ENCODE data around the gene ACE. TPM values are rescaled to one million over a fixed set of nuclear protein-coding genes. Genes with fewer than 3 reads are reported as not detected.
"Not testable (repeated sequence)": the region's sequence is repeated elsewhere in the genome, so short reads cannot be mapped to it uniquely, and the experiment has no call there.

Gene ACE
- total RNA-seq, 1 donor from 2014 or later = 117 TPM

- DNase-seq (ENCODE audit: extremely low read depth, low read depth, low spot score) = no peak
These were observed 33.8 kb upstream of the ACE start for GRCh38 chr17:63443053-63443452.

GRCh38 chr17:63444457-63444856, 32.4 kb upstream of the ACE start:
- DNase-seq (ENCODE audit: extremely low read depth, low read depth, low spot score) = no peak

GRCh38 chr17:63445065-63445464, 31.8 kb upstream of the ACE start:
- no peak for DNase-seq (ENCODE audit: extremely low read depth, low read depth, low spot score)

- DNase-seq (ENCODE audit: extremely low read depth, low read depth, low spot score) = no peak
These were observed 31.3 kb upstream of the ACE start for GRCh38 chr17:63445571-63445953.

GRCh38 chr17:63445954-63446752, 30.7 kb upstream of the ACE start, which contains the start of gene CYB561:
TSS of gene CYB561 (minus strand) at chr17:63446306. CDS start at chr17:63437547, 8,759 bp downstream.
- no peak for DNase-seq (ENCODE audit: extremely low read depth, low read depth, low spot score)

- peak; percentile 69 for DNase-seq (ENCODE audit: extremely low read depth, low read depth, low spot score)
These were observed 29.9 kb upstream of the ACE start for GRCh38 chr17:63446753-63447470.

GRCh38 chr17:63447471-63448009, 29.3 kb upstream of the ACE start:
- DNase-seq (ENCODE audit: extremely low read depth, low read depth, low spot score) = no peak

- no peak for DNase-seq (ENCODE audit: extremely low read depth, low read depth, low spot score)
These were observed 28.2 kb upstream of the ACE start for GRCh38 chr17:63448655-63449054.

GRCh38 chr17:63450551-63450950, 26.3 kb upstream of the ACE start:
- peak; percentile 64 for DNase-seq (ENCODE audit: extremely low read depth, low read depth, low spot score)

- DNase-seq (ENCODE audit: extremely low read depth, low read depth, low spot score) = no peak
These were observed 25.7 kb upstream of the ACE start for GRCh38 chr17:63451150-63451549.

GRCh38 chr17:63452046-63452961, 24.6 kb upstream of the ACE start:
- DNase-seq (ENCODE audit: extremely low read depth, low read depth, low spot score) = no peak

GRCh38 chr17:63452962-63453551, 23.8 kb upstream of the ACE start:
- DNase-seq (ENCODE audit: extremely low read depth, low read depth, low spot score) = no peak

- DNase-seq (ENCODE audit: extremely low read depth, low read depth, low spot score) = not testable (repeated sequence)
These were observed 22.5 kb upstream of the ACE start for GRCh38 chr17:63454357-63454756.

- DNase-seq (ENCODE audit: extremely low read depth, low read depth, low spot score) = no peak
These were observed 21.9 kb upstream of the ACE start for GRCh38 chr17:63454915-63455314.

GRCh38 chr17:63455417-63455816, 21.4 kb upstream of the ACE start:
- no peak for DNase-seq (ENCODE audit: extremely low read depth, low read depth, low spot score)

- no peak for DNase-seq (ENCODE audit: extremely low read depth, low read depth, low spot score)
These were observed 18.4 kb upstream of the ACE start for GRCh38 chr17:63458478-63458877.

GRCh38 chr17:63460018-63460417, 16.8 kb upstream of the ACE start:
- DNase-seq (ENCODE audit: extremely low read depth, low read depth, low spot score) = no peak

- DNase-seq (ENCODE audit: extremely low read depth, low read depth, low spot score) = no peak
These were observed 13.1 kb upstream of the ACE start for GRCh38 chr17:63463771-63464170.

- no peak for DNase-seq (ENCODE audit: extremely low read depth, low read depth, low spot score)
These were observed 12.1 kb upstream of the ACE start for GRCh38 chr17:63464691-63465236.

- not testable (repeated sequence) for DNase-seq (ENCODE audit: extremely low read depth, low read depth, low spot score)
These were observed 8.8 kb upstream of the ACE start for GRCh38 chr17:63468099-63468498.
